Type B pancreatic cell (in vitro differentiated cells): ENCODE measurements around the gene OR11H7. TPM values are rescaled to one million over a fixed set of nuclear protein-coding genes. Genes with fewer than 3 reads are reported as not detected.
"Not testable (repeated sequence)": the region's sequence is repeated elsewhere in the genome, so short reads cannot be mapped to it uniquely, and the experiment has no call there.

Experiments
- DNase-seq: peaks from one replicate; pipeline ENCODE4 v3.0.0; 2021; ENCODE audit warnings: mixed read lengths; ENCODE audit not compliant: unreplicated experiment; ENCODE audit errors: extremely low spot score
- H3K27ac Mint-ChIP-seq: 2 replicates; pipeline ENCODE4 v1.8.0; 2021; ENCODE audit warnings: mild to moderate bottlenecking, mixed read lengths
- H3K27me3 Mint-ChIP-seq: 2 replicates; pipeline ENCODE4 v1.8.0; 2021; ENCODE audit warnings: mixed read lengths
- H3K36me3 Mint-ChIP-seq: 2 replicates; pipeline ENCODE4 v1.8.0; 2021; ENCODE audit warnings: mixed read lengths
- H3K4me1 Mint-ChIP-seq: one replicate; pipeline ENCODE4 v1.8.0; 2021; ENCODE audit warnings: mixed read lengths; ENCODE audit not compliant: unreplicated experiment
- H3K4me3 Mint-ChIP-seq: 2 replicates; pipeline ENCODE4 v1.8.0; 2021; ENCODE audit warnings: mild to moderate bottlenecking, mixed read lengths
- H3K9me3 Mint-ChIP-seq: 2 replicates; pipeline ENCODE4 v1.8.0; 2021; ENCODE audit warnings: mixed read lengths
- total RNA-seq: library from RNA; stranded (reverse); gene quantifications from 2 replicates; pipeline ENCODE4 v1.2.1, GENCODE V29; 2021; ENCODE audit warnings: low replicate concordance
- TF ChIP-seq, protein P1 (sequence below): fragments of 200-600 bp; sonication (generic); conservative IDR thresholded peaks from 2 replicates; pipeline ENCODE4 v1.5.0; 2021; ENCODE audit warnings: antibody characterized with exemption, mild to moderate bottlenecking

OR11H7 gene
- total RNA-seq, 1 donor from 2014 or later, result not detected

DNA sequence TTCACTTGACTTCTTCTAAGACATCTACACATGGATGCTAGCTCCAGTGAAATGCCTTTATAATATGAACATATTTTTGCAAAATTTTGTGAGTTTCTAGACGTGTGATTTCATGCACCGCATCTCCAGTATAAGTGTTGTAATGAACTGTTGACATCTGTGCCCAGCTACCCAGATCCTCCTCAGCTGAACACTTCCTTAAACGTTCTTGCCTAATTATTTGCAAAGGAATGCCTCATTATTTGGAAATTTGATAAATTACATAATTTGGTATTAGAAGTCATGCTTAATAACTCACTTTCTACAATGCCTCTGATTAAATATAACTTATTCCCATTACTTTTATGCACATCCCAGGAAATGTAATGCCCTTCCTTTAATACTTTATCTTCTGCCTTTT lies 24.1 kb upstream of the OR11H7 start:
- H3K27me3 Mint-ChIP-seq, result no peaks in the 10 kb centered on the region
- DNase-seq, result no peak
- TF ChIP-seq, protein P1, sequence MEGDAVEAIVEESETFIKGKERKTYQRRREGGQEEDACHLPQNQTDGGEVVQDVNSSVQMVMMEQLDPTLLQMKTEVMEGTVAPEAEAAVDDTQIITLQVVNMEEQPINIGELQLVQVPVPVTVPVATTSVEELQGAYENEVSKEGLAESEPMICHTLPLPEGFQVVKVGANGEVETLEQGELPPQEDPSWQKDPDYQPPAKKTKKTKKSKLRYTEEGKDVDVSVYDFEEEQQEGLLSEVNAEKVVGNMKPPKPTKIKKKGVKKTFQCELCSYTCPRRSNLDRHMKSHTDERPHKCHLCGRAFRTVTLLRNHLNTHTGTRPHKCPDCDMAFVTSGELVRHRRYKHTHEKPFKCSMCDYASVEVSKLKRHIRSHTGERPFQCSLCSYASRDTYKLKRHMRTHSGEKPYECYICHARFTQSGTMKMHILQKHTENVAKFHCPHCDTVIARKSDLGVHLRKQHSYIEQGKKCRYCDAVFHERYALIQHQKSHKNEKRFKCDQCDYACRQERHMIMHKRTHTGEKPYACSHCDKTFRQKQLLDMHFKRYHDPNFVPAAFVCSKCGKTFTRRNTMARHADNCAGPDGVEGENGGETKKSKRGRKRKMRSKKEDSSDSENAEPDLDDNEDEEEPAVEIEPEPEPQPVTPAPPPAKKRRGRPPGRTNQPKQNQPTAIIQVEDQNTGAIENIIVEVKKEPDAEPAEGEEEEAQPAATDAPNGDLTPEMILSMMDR, result no peak
- peaks cover 9% of the 10 kb centered on the region for H3K9me3 Mint-ChIP-seq
- no peaks in the 10 kb centered on the region for H3K4me1 Mint-ChIP-seq
- H3K36me3 Mint-ChIP-seq, result no peaks in the 10 kb centered on the region
- H3K4me3 Mint-ChIP-seq, result no peak overlapping the region
- no peak overlapping the region for H3K27ac Mint-ChIP-seq

DNA sequence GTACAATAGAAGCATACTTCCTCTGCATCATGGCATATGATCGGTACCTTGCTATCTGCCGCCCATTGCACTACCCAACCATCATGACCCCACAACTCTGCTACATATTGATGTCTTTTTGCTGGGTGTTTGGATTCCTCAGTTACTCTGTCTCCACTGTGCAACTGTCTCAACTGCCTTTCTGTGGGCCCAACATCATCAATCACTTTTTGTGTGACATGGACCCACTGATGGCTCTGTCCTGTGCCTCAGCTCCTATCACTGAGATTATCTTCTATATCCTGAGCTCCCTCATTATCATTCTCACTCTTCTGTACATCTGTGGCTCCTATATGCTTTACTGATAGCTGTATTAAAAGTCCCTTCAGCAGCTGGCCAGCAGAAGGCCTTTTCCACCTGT lies 19.2 kb upstream of the OR11H7 start:
- Mint-ChIP-seq H3K27me3 (no peaks in the 10 kb centered on the region), H3K27ac (no peak overlapping the region), H3K36me3 (peaks cover 4% of the 10 kb centered on the region), H3K4me1 (no peaks in the 10 kb centered on the region), H3K4me3 (no peak overlapping the region), H3K9me3 (peaks cover 14% of the 10 kb centered on the region)
- DNase-seq, result no peak
- TF ChIP-seq, protein P1, result no peak

DNA sequence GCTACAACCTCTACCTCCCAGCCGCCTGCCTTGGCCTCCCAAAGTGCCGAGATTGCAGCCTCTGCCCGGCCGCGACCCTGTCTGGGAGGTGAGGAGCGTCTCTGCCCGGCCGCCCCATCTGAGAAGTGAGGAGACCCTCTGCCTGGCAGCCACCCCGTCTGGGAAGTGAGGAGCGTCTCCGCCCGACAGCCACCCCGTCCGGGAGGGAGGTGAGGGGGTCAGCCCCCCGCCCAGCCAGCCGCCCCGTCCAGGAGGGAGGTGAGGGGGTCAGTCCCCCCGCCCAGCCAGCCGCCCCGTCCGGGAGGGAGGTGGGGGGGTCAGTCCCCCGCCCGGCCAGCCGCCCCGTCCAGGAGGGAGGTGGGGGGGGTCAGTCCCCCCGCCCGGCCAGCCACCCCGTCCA lies 16.4 kb upstream of the OR11H7 start:
- not testable (repeated sequence) for H3K27me3 Mint-ChIP-seq, H3K36me3 Mint-ChIP-seq, H3K4me3 Mint-ChIP-seq, H3K27ac Mint-ChIP-seq, H3K4me1 Mint-ChIP-seq, DNase-seq
- peaks cover 21% of the 10 kb centered on the region for H3K9me3 Mint-ChIP-seq

DNA sequence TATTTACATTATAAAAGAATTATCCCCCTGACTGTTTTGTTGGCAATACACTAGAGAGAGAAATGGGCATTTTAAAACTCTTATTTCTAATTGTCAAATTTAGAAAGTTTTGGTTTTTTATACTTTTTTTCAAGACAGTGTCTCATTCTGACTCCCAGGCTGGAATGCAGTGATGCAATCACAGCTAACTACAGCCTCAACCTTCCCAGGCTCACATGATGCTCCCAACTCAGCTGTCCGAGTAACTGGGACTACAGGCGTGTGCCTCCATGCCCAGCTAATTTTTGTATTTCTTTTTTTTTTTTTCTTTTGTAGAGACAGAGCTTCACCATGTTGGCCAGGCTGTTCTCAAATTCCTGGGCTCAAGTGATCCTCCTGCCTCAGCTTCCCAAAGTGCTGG lies 13.6 kb upstream of the OR11H7 start:
- Mint-ChIP-seq H3K4me3 (no peak overlapping the region), H3K27ac (no peak overlapping the region), H3K9me3 (peaks cover 16% of the 10 kb centered on the region), H3K36me3 (peaks cover 4% of the 10 kb centered on the region), H3K4me1 (no peaks in the 10 kb centered on the region), H3K27me3 (no peaks in the 10 kb centered on the region)
- TF ChIP-seq, protein P1, result no peak
- no peak for DNase-seq

DNA sequence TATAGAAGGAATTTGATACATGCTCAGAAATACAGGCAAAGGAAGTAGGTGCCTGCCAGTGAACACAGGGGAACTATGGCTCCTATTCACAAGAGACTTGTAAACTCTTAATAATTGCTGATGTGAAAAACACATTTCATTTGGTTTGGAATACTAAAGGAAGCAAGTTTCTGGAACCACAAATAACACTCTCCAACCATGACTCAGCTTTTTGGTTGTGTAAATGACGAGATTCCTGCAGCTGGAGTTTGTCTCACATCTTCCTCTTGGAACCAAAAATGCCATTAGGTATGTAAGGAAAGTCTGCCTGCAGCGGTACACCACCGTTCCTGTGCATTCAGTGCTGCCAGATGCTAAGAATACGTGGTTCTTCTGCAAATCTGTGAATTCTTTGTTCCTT lies 9.7 kb upstream of the OR11H7 start:
- H3K4me3 Mint-ChIP-seq, result no peak overlapping the region

DNA sequence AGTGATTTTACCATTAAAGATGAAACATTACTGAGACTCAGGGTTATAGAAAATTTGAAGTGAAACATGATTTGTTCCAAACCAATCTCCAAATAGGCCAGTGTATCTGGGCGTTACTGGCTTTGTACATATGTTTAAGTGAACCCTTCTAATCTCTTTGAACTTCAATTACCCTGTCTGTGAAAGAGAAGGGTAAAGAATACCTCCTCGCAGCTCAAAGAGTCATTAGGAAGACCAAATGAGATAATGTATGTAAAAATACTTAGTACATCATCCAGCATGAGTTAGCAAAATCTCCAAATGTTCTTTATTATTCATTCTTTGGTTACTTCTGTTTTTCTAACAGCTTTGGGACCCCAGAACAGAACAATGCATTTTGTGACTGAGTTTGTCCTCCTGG lies 5.4 kb upstream of the OR11H7 start, which contains the start of gene OR11H6:
Gene OR11H6 (plus strand): TSS at position 301 of the 400 bp plus-strand sequence. CDS start 0 bp downstream, at position 301.
- H3K36me3 Mint-ChIP-seq, result no peaks in the 10 kb centered on the region
- no peak for DNase-seq

More for the DNA sequence above, 9.7 kb upstream of the OR11H7 start:
- H3K27ac Mint-ChIP-seq, result no peak overlapping the region
- no peak for DNase-seq
- TF ChIP-seq, protein P1, result no peak
- no peaks in the 10 kb centered on the region for H3K4me1 Mint-ChIP-seq
- peaks cover 11% of the 10 kb centered on the region for H3K9me3 Mint-ChIP-seq
- no peaks in the 10 kb centered on the region for H3K36me3 Mint-ChIP-seq
- no peaks in the 10 kb centered on the region for H3K27me3 Mint-ChIP-seq

DNA sequence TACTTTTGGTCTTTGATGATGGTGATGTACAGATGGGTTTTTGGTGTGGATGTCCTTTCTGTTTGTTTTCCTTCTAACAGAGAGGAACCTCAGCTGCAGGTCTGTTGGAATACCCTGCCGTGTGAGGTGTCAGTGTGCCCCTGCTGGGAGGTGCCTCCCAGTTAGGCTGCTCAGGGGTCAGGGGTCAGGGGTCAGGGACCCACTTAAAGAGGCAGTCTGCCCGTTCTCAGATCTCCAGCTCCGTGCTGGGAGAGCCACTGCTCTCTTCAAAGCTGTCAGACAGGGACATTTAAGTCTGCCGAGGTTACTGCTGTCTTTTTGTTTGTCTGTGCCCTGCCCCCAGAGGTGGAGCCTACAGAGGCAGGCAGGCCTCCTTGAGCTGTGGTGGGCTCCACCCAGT lies 6.6 kb downstream of the OR11H7 start:
- peaks cover 11% of the 10 kb centered on the region for H3K9me3 Mint-ChIP-seq
- H3K27ac Mint-ChIP-seq, H3K4me1 Mint-ChIP-seq, H3K36me3 Mint-ChIP-seq, H3K4me3 Mint-ChIP-seq, H3K27me3 Mint-ChIP-seq, DNase-seq: not testable (repeated sequence)

More for the DNA sequence above, 5.4 kb upstream of the OR11H7 start, which contains the start of gene OR11H6:
- Mint-ChIP-seq H3K27me3 (no peaks in the 10 kb centered on the region), H3K27ac (no peak within 1 kb of the TSS), H3K4me3 (no peak within 1 kb of the TSS), H3K4me1 (no peaks in the 10 kb centered on the region), H3K9me3 (peaks cover 4% of the 10 kb centered on the region)
- TF ChIP-seq, protein P1, result no peak
